HG02973 (cell line): ENCODE results near the gene BCAS4.
"Not testable (repeated sequence)": the region's sequence is repeated elsewhere in the genome, so short reads cannot be mapped to it uniquely, and the experiment has no call there.

Experiments used
- ATAC-seq: cut with Tn5 transposase; IDR thresholded peaks from one replicate; pipeline ENCODE4 v1.9.1; 2021; ENCODE audit warnings: moderate library complexity; ENCODE audit not compliant: unreplicated experiment

BCAS4 gene

GRCh38 chr20:50797142-50797541, 2.3 kb downstream of the BCAS4 start:
- ATAC-seq: no peak

- no peak for ATAC-seq
These were observed 3.8 kb downstream of the BCAS4 start for GRCh38 chr20:50798650-50799049.

- ATAC-seq: no peak
These were observed 4.5 kb downstream of the BCAS4 start for GRCh38 chr20:50799176-50799889.

GRCh38 chr20:50799890-50800550, 5.2 kb downstream of the BCAS4 start:
- ATAC-seq: peak; percentile 41

GRCh38 chr20:50800986-50801746, 6.3 kb downstream of the BCAS4 start:
- not testable (repeated sequence) for ATAC-seq

GRCh38 chr20:50801747-50802125, 6.9 kb downstream of the BCAS4 start:
- no peak for ATAC-seq

GRCh38 chr20:50802289-50802688, 7.4 kb downstream of the BCAS4 start:
- no peak for ATAC-seq

GRCh38 chr20:50804437-50805348, 9.8 kb downstream of the BCAS4 start:
- ATAC-seq: no peak

GRCh38 chr20:50805349-50805684, 10.5 kb downstream of the BCAS4 start:
- no peak for ATAC-seq

- no peak for ATAC-seq
These were observed 11.4 kb downstream of the BCAS4 start for GRCh38 chr20:50806126-50806768.

- no peak for ATAC-seq
These were observed 15.2 kb downstream of the BCAS4 start for GRCh38 chr20:50810063-50810462.

GRCh38 chr20:50810842-50811241, 16.0 kb downstream of the BCAS4 start:
- peak; percentile 32 for ATAC-seq

GRCh38 chr20:50813101-50813643, 18.3 kb downstream of the BCAS4 start:
- ATAC-seq: no peak

GRCh38 chr20:50813801-50814200, 18.9 kb downstream of the BCAS4 start:
- ATAC-seq: no peak

- ATAC-seq: no peak
These were observed 19.7 kb downstream of the BCAS4 start for GRCh38 chr20:50814438-50815161.

GRCh38 chr20:50815162-50815989, 20.5 kb downstream of the BCAS4 start:
- no peak for ATAC-seq

- no peak for ATAC-seq
These were observed 22.9 kb downstream of the BCAS4 start for GRCh38 chr20:50817776-50818172.

GRCh38 chr20:50819349-50819748, 24.5 kb downstream of the BCAS4 start:
- no peak for ATAC-seq
